ENCODE data around the gene RHOH.

DNA sequence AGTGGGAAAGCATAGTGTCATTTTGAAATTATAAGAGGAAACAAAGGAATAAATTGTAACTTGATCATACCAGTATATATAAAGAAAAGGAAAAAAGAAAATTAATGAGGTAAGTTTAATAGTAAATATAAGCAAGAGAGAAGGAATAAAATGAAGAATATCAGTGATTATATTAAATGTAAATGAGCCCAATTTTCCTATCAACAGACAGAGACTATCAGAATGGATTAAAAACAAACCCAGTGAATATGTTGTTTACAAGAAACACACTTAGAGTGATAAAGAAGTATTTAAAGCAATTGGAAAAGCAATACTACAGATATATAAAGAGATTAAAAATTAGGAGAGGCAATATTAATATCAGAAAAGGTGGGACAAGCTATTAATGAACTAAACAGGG lies 28.8 kb upstream of the RHOH start:
- TF ChIP-seq, protein P1, sequence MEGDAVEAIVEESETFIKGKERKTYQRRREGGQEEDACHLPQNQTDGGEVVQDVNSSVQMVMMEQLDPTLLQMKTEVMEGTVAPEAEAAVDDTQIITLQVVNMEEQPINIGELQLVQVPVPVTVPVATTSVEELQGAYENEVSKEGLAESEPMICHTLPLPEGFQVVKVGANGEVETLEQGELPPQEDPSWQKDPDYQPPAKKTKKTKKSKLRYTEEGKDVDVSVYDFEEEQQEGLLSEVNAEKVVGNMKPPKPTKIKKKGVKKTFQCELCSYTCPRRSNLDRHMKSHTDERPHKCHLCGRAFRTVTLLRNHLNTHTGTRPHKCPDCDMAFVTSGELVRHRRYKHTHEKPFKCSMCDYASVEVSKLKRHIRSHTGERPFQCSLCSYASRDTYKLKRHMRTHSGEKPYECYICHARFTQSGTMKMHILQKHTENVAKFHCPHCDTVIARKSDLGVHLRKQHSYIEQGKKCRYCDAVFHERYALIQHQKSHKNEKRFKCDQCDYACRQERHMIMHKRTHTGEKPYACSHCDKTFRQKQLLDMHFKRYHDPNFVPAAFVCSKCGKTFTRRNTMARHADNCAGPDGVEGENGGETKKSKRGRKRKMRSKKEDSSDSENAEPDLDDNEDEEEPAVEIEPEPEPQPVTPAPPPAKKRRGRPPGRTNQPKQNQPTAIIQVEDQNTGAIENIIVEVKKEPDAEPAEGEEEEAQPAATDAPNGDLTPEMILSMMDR (conservative IDR thresholded peaks at IDR 0.05; ENCODE audit: low read length): no peak
- no peak for TF ChIP-seq EZH2phosphoT487 (IDR thresholded peaks at IDR 0.05; ENCODE audit: borderline replicate concordance, low read depth, low read length)

Measured in OCI-LY7 (cell line).